ENCODE results near the gene RNASEL.
"Not testable (repeated sequence)": the region's sequence is repeated elsewhere in the genome, so short reads cannot be mapped to it uniquely, and the experiment has no call there.

RNASEL gene

DNA sequence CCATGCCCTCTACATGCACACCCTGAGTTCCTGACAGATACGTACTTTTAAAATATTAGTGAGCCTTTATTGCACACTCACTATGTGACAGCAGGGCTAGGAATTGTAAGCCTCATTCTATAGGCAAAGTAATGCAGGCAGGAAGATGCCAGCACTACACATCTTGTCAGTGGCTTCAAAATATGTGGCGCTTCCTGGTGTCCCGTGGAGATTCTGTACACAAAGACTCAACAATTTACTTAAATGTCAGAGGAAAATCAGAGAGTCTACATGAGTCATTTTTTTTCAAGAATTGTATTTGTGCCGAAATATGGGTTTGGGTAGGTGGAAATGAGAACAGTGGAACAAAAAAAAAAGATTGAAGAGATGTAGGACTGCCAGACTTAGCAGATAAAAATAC is 27.6 kb downstream of the RNASEL start:
- DNase-seq (ENCODE audit: low spot score) = no peak

GRCh38 chr1:182560392-182560984 is 28.6 kb downstream of the RNASEL start:
- no peak for DNase-seq (ENCODE audit: low spot score)

DNA sequence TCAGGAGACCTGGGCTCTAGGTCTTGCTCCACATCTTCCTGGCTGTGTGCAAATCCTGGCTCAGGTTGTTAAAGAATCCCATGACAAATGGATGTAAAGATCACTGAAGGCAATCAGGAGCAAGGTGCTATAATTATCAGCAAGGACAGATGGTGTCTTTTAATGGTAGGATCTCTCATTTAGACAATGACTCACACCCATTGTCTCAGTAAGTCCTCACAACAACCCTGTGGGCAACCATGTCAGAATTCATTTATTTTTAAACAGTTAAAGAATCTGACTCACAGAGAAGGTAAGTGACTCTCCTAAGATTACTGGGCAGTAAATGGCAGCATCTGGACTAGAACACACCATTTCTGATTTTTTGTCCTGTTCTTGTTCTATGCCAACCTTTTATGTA is 32.8 kb downstream of the RNASEL start:
- DNase-seq (ENCODE audit: low spot score) = no peak

GRCh38 chr1:182555493-182555892 is 33.6 kb downstream of the RNASEL start:
- DNase-seq (ENCODE audit: low spot score) = no peak

DNA sequence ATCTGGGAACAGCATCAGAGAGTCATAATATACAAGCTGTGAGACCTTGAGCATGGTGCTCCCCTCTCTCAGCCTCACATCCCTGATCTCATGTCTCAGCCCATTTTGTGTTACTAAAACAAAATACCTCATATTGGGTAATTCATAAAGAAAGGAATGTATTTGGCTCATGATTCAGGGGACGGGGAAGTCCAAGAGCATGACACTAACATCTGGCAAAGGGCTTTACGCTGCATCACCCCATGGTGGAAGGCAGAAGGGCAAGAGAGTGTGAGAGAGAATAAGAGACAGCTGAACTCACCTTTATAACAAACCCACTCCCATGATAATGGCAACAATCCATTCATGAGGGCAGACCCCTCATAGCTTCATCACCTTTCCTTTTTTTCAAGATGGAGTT is 36.5 kb downstream of the RNASEL start:
- no peak for DNase-seq (ENCODE audit: low spot score)

DNA sequence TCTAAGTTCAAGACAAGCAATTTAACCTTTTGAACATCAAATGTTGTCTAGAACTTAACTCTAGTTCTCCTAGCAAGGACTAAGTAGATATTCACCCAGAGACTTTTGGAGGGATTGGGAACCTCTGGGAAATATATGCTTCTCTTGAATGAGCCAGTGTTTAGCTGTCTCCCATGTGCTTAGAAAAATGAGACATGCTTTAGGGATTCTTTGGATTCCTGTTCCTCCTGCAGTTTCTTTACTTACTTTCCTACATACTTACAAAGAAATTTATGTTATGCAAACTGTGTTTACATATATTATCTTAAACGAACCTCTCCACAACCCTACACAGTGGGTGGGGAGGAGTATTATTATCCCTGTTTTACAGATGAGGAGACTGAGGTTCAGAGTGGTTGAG is 39.2 kb downstream of the RNASEL start:
- no peak for DNase-seq (ENCODE audit: low spot score)

- DNase-seq (ENCODE audit: low spot score) = no peak
These were observed 39.7 kb downstream of the RNASEL start for GRCh38 chr1:182549346-182549745.

- no peak for DNase-seq (ENCODE audit: low spot score)
These were observed 55.2 kb downstream of the RNASEL start for GRCh38 chr1:182533896-182534295.

DNA sequence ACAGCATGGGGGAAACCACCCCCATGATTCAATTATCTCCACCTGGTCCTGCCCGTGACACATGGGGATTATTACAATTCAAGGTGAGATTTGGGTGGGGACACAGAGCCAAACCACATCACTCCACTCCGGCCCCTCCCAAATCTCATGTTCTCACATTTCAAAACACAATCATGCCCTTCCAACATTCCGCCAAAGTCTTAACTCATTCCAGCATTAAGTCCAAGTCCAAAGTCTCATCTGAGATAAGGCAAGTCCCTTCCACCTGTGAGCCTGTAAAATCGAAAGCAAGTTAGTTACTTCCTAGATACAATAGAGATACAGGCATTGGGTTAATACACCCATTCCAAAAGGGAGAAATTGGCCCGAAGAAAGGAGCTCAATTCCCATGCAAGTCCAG is 60.9 kb downstream of the RNASEL start:
- not testable (repeated sequence) for DNase-seq (ENCODE audit: low spot score)

- DNase-seq (ENCODE audit: low spot score) = no peak
These were observed 61.4 kb downstream of the RNASEL start for GRCh38 chr1:182527680-182528079.

DNA sequence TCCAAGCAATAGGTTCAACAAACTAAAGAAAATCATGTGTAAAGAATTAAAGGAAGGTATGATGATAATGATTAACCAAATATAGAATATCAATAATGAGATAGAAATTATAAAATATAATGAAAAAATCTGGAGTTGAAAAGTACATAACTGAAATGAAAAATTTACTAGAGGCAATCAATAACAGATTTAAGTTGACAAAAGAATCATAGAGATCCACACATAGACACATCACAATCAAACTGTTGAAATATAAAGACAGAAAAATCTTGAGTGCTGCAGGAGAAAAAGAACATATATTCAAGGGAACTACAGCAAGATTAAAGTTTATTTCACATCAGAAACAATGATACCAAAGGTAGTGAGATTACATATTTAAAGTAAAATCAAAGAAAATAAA is 63.7 kb downstream of the RNASEL start:
- DNase-seq (ENCODE audit: low spot score) = no peak

All from ecto neural progenitor cell (in vitro differentiated cells).